HCT116 (cell line): ENCODE results near the gene NIPAL1. TPM values are rescaled to one million over a fixed set of nuclear protein-coding genes. Genes with fewer than 3 reads are reported as not detected.

Experiments used
- ATAC-seq: fragments of 200-7000 bp; cut with Tn5 transposase; 2 replicates; pipeline ENCODE4 v1.9.1; 2020; ENCODE audit warnings: mild to moderate bottlenecking, moderate library complexity
- BruUV-seq: library from RNA; stranded (reverse); fragments of 400-500 nt; replicated peaks from 2 replicates; lab custom pipeline; 2021; lab: Mats Ljungman, UMichigan
- CTCF ChIA-PET: fragments of 300-600 bp; sonication (Branson Sonifier 250); formaldehyde crosslinking; loops from one replicate; lab custom pipeline; 2021; ENCODE audit warnings: antibody characterized with exemption; lab: Charles Lee
- POLR2A ChIA-PET: fragments of 300-600, 350-600 bp; sonication (Branson Sonifier 250); formaldehyde crosslinking; loops from one replicate; lab custom pipeline; 2021; ENCODE audit warnings: antibody characterized with exemption; lab: Charles Lee
- RAD21 ChIA-PET, 2 experiments: fragments of 300-600 bp; sonication (Branson Sonifier 250); formaldehyde crosslinking; loops; one replicate each; lab custom pipeline; 2023; ENCODE audit warnings: low total read pairs in 2 of 2; ENCODE audit not compliant: uncharacterized antibody in 2 of 2, unreplicated experiment in 2 of 2, low non-redundant PET in 1 of 2; lab: Charles Lee
- DNase-seq: peaks from one replicate; pipeline ENCODE4 v3.0.0-alpha.2; 2010; ENCODE audit warnings: low read depth, low spot score
- H2AFZ ChIP-seq: fragments of 200-600 bp; shearing (Covaris generic), sonication (generic); 2 replicates; pipeline ENCODE4 v1.6.1; 2017; ENCODE audit warnings: low read depth, mixed run types, mixed read lengths, antibody characterized with exemption, low read length; ENCODE audit not compliant: poor library complexity, severe bottlenecking
- H3K27ac ChIP-seq: 2 replicates; pipeline ENCODE4 v1.5.1; 2012; ENCODE audit warnings: low read depth, low read length
- H3K27me3 ChIP-seq: fragments of 200-600 bp; sonication (generic); 2 replicates; pipeline ENCODE4 v1.6.1; 2016; ENCODE audit warnings: mixed run types, low read length, mixed read lengths; ENCODE audit not compliant: insufficient read depth
- H3K36me3 ChIP-seq, 2 experiments: fragments of 200-500 bp in 1 of 2; fragments of 200-600 bp in 1 of 2; sonication (Bioruptor generic) in 1 of 2; sonication (generic) in 1 of 2; 2 replicates each; pipeline versions ENCODE4 v1.5.1 to v1.6.1; 2014 to 2016; ENCODE audit warnings: low read length in 2 of 2, inconsistent platforms in 1 of 2, mixed read lengths in 1 of 2, mixed run types in 1 of 2; ENCODE audit not compliant: insufficient read depth in 2 of 2, control insufficient read depth in 1 of 2
- H3K4me1 ChIP-seq, 2 experiments: fragments of 200-600 bp in 1 of 2; sonication (generic) in 1 of 2; 2 replicates each; pipeline versions ENCODE4 v1.5.1 to v1.6.1; 2012 to 2017; ENCODE audit warnings: low read length in 2 of 2, inconsistent platforms in 1 of 2, mild to moderate bottlenecking in 1 of 2, mixed read lengths in 1 of 2, mixed run types in 1 of 2, moderate library complexity in 1 of 2; ENCODE audit not compliant: insufficient read depth in 2 of 2, control insufficient read depth in 1 of 2
- H3K4me2 ChIP-seq: fragments of 200-600 bp; sonication (generic); 2 replicates; pipeline ENCODE4 v1.6.1; 2017; ENCODE audit warnings: mixed run types, low read length, mixed read lengths
- H3K4me3 ChIP-seq, 2 experiments: fragments of 200-600 bp in 1 of 2; sonication (generic) in 1 of 2; replicated peaks in 1 of 2; 2 replicates each; pipeline ENCODE4 v1.5.1; 2011 to 2016; ENCODE audit warnings: low read length in 2 of 2, control low read depth in 1 of 2, low read depth in 1 of 2, mild to moderate bottlenecking in 1 of 2, mixed read lengths in 1 of 2, mixed run types in 1 of 2
- H3K79me2 ChIP-seq: fragments of 200-600 bp; sonication (generic); 2 replicates; pipeline ENCODE4 v1.6.1; 2017; ENCODE audit warnings: mild to moderate bottlenecking, mixed run types, low read length, moderate library complexity, mixed read lengths; ENCODE audit not compliant: insufficient read depth
- H3K9ac ChIP-seq: fragments of 200-600 bp; sonication (generic); 2 replicates; pipeline ENCODE4 v1.6.1; 2016; ENCODE audit warnings: low read length, mixed read lengths
- H3K9me2 ChIP-seq: fragments of 200-600 bp; sonication (generic), shearing (Covaris generic); 2 replicates; pipeline ENCODE4 v1.6.1; 2017; ENCODE audit warnings: mixed run types, mild to moderate bottlenecking, moderate library complexity; ENCODE audit not compliant: insufficient read depth
- H3K9me3 ChIP-seq, 2 experiments: fragments of 200-500 bp in 1 of 2; fragments of 200-600 bp in 1 of 2; sonication (Bioruptor generic) in 1 of 2; sonication (generic) in 1 of 2; 2 replicates each; pipeline ENCODE4 v1.6.1; 2014 to 2017; ENCODE audit warnings: low read length in 2 of 2, mixed read lengths in 2 of 2, inconsistent platforms in 1 of 2, low read depth in 1 of 2, mild to moderate bottlenecking in 1 of 2, mixed run types in 1 of 2, moderate library complexity in 1 of 2; ENCODE audit not compliant: control insufficient read depth in 1 of 2, insufficient read depth in 1 of 2
- H4K20me1 ChIP-seq: fragments of 200-600 bp; sonication (generic), shearing (Covaris generic); 2 replicates; pipeline ENCODE4 v1.6.1; 2017; ENCODE audit warnings: mixed run types, mild to moderate bottlenecking, moderate library complexity; ENCODE audit not compliant: insufficient read depth
- CEBPB ChIP-seq: IDR thresholded peaks from 2 replicates; pipeline ENCODE4 v1.6.1; 2012; ENCODE audit warnings: low read depth
- CTCF ChIP-seq, 3 experiments: fragments of 200-600 bp in 1 of 3; sonication (generic) in 1 of 3; IDR thresholded peaks in 2 of 3; conservative IDR thresholded peaks in 1 of 3; 2 replicates each; pipeline ENCODE4 v1.5.1; 2012 to 2017; ENCODE audit warnings: low read depth in 2 of 3, low read length in 2 of 3, antibody characterized with exemption in 1 of 3, borderline replicate concordance in 1 of 3, control low read depth in 1 of 3, mild to moderate bottlenecking in 1 of 3, mixed read lengths in 1 of 3, mixed run types in 1 of 3, moderate library complexity in 1 of 3; ENCODE audit not compliant: insufficient read depth in 1 of 3
- EGR1 ChIP-seq: IDR thresholded peaks from 2 replicates; pipeline ENCODE4 v1.6.1; 2012; ENCODE audit warnings: low read depth
- ELF1 ChIP-seq: IDR thresholded peaks from 2 replicates; pipeline ENCODE4 v1.6.1; 2012; ENCODE audit warnings: low read depth, borderline replicate concordance
- EZH2 ChIP-seq: fragments of 200-600 bp; sonication (generic); IDR thresholded peaks from 2 replicates; pipeline ENCODE4 v1.6.1; 2017; ENCODE audit warnings: antibody characterized with exemption, mixed run types
- EZH2phosphoT487 ChIP-seq: fragments of 200-600 bp; IDR thresholded peaks from 2 replicates; pipeline ENCODE4 v1.6.1; 2018; ENCODE audit warnings: antibody characterized with exemption, borderline replicate concordance
- FOSL1 ChIP-seq: IDR thresholded peaks from 2 replicates; pipeline ENCODE4 v1.6.1; 2012; ENCODE audit warnings: low read depth
- JUND ChIP-seq: IDR thresholded peaks from 2 replicates; pipeline ENCODE4 v1.6.1; 2012
- MAX ChIP-seq: IDR thresholded peaks from 2 replicates; pipeline ENCODE4 v1.6.1; 2012
- RAD21 ChIP-seq: IDR thresholded peaks from 2 replicates; pipeline ENCODE4 v1.6.1; 2012; ENCODE audit warnings: low read depth, mild to moderate bottlenecking
- SIN3A ChIP-seq: IDR thresholded peaks from 2 replicates; pipeline ENCODE4 v1.6.1; 2012; ENCODE audit warnings: low read depth
- TCF7L2 ChIP-seq: IDR thresholded peaks from 2 replicates; pipeline ENCODE4 v1.7.0; 2011; ENCODE audit warnings: borderline replicate concordance, inconsistent platforms; ENCODE audit not compliant: insufficient read depth, insufficient read length; ENCODE audit errors: extremely low read depth
- YY1 ChIP-seq: IDR thresholded peaks from 2 replicates; pipeline ENCODE4 v1.6.1; 2011; ENCODE audit warnings: low read length, low read depth, moderate library complexity, mild to moderate bottlenecking; ENCODE audit not compliant: insufficient replicate concordance; ENCODE audit errors: extremely low read depth
- ZBTB33 ChIP-seq: IDR thresholded peaks from 2 replicates; pipeline ENCODE4 v1.6.1; 2011; ENCODE audit warnings: mild to moderate bottlenecking, low read length, moderate library complexity; ENCODE audit not compliant: insufficient replicate concordance; ENCODE audit errors: extremely low read depth
- ZFX ChIP-seq: fragments of 450-650 bp; IDR thresholded peaks from 2 replicates; pipeline ENCODE4 v1.6.1; 2017
- ZNF274 ChIP-seq: fragments of 200-500 bp; sonication (Bioruptor generic); IDR thresholded peaks from 2 replicates; pipeline ENCODE4 v1.6.1; 2014; ENCODE audit warnings: mild to moderate bottlenecking, low read depth, low read length, inconsistent platforms
- intact Hi-C: fragments of 100-400 bp; cut with micrococcal nuclease; formaldehyde crosslinking; loops from 2 replicates; pipeline ENCODE4 v1.10.0; 2022
- total RNA-seq: library from RNA; stranded (reverse); gene quantifications from one replicate; pipeline ENCODE4 v1.2.1, GENCODE V29; 2021; ENCODE audit not compliant: unreplicated experiment

NIPAL1 gene
- total RNA-seq, 1 experiment from 2014 or later: 7.0 TPM

GRCh38 chr4:48078425-48078824 is 61.9 kb downstream of the NIPAL1 start:
- Histone ChIP-seq H3K27ac (no peak overlapping the region), H3K27me3 (no peaks in the 10 kb centered on the region), H3K4me2 (no peak overlapping the region), H3K9me2 (no peaks in the 10 kb centered on the region), H3K4me3 (no peak overlapping the region), H3K4me1 (peaks cover 24 to 36% of the 10 kb centered on the region in 2 experiments), H3K9ac (no peak overlapping the region), H2AFZ (no peak overlapping the region), H4K20me1 (no peaks in the 10 kb centered on the region), H3K36me3 (no peaks in the 10 kb centered on the region), H3K9me3 (no peaks in the 10 kb centered on the region), H3K79me2 (no peaks in the 10 kb centered on the region)
- BruUV-seq: no TSS peak
- DNase-seq (no peak), ATAC-seq (no peak)
- intact Hi-C loops: no loop called here
- no peak for TF ChIP-seq CEBPB
- no peak for TF ChIP-seq EGR1
- no peak for TF ChIP-seq JUND
- TF ChIP-seq EZH2phosphoT487: no peak
- TF ChIP-seq MAX: no peak
- no peak for TF ChIP-seq EZH2
- no peak for TF ChIP-seq YY1
- TF ChIP-seq FOSL1: no peak
- POLR2A ChIA-PET: no interaction called here
- RAD21 ChIA-PET: no interaction called here
- CTCF ChIA-PET: no interaction called here

GRCh38 chr4:48078862-48079655 is 62.5 kb downstream of the NIPAL1 start:
- ChIA-PET CTCF (no interaction called here), POLR2A (no interaction called here), RAD21 (no interaction called here)
- TF ChIP-seq TCF7L2 (no peak), ZBTB33 (no peak), ZNF274 (no peak), ZFX (no peak), RAD21 (no peak), ELF1 (no peak), CTCF (IDR thresholded peaks at IDR 0.05 in 2 of 3, conservative IDR thresholded peaks at IDR 0.05 in 1 of 3; ENCODE audit: borderline replicate concordance in 1 of 3, insufficient read depth in 1 of 3, low read depth in 2 of 3, low read length in 2 of 3) (no peak), EZH2 (no peak), SIN3A (no peak)
- Histone ChIP-seq H3K4me1 (peaks cover 24 to 36% of the 10 kb centered on the region in 2 experiments), H3K4me2 (peak overlapping the region; percentile 72), H4K20me1 (no peaks in the 10 kb centered on the region), H3K9me2 (no peaks in the 10 kb centered on the region), H3K9me3 (no peaks in the 10 kb centered on the region), H2AFZ (peak overlapping the region; percentile 91), H3K27me3 (no peaks in the 10 kb centered on the region), H3K4me3 (peak overlapping the region in 1 of 2 experiments; percentile 46; a peak in 1 of 4 replicates), H3K79me2 (no peaks in the 10 kb centered on the region), H3K27ac (peak overlapping the region; percentile 45), H3K36me3 (no peaks in the 10 kb centered on the region), H3K9ac (no peak overlapping the region)
- no TSS peak for BruUV-seq
- DNase-seq (no peak), ATAC-seq (peak; percentile 43)
- intact Hi-C loops: no loop called here
